Measurements from ENCODE around the gene DDAH1.

DNA sequence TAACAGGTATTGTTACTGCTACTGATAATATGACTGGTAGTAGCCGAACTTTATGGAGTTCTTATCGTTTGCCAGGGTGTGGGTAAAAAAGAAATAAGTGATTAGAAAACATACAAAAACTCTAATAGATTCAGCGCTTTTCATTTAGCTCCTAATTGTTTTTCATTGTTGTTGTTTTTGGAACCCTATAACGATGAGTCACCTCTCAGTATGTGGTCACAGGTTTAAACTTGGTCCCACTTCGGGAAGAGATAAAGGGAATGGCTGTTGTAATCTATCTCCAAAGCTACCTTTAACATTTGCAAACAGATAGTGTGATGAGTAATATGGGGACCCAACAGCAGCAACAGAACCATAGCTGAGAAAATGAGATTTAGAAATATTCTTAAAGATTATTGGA, 125.9 kb downstream of the DDAH1 start:
- TF ChIP-seq, protein P1, sequence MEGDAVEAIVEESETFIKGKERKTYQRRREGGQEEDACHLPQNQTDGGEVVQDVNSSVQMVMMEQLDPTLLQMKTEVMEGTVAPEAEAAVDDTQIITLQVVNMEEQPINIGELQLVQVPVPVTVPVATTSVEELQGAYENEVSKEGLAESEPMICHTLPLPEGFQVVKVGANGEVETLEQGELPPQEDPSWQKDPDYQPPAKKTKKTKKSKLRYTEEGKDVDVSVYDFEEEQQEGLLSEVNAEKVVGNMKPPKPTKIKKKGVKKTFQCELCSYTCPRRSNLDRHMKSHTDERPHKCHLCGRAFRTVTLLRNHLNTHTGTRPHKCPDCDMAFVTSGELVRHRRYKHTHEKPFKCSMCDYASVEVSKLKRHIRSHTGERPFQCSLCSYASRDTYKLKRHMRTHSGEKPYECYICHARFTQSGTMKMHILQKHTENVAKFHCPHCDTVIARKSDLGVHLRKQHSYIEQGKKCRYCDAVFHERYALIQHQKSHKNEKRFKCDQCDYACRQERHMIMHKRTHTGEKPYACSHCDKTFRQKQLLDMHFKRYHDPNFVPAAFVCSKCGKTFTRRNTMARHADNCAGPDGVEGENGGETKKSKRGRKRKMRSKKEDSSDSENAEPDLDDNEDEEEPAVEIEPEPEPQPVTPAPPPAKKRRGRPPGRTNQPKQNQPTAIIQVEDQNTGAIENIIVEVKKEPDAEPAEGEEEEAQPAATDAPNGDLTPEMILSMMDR (IDR thresholded peaks at IDR 0.05) = no peak
- TF ChIP-seq GABPB1 (CRISPR knock-in tag; IDR thresholded peaks at IDR 0.05) (no peak), JUN (CRISPR knock-in tag; IDR thresholded peaks at IDR 0.05) (no peak), OVOL2 (CRISPR knock-in tag; IDR thresholded peaks at IDR 0.05; ENCODE audit: borderline replicate concordance) (no peak), ETV6 (CRISPR knock-in tag; IDR thresholded peaks at IDR 0.05) (no peak), PRDM15 (CRISPR knock-in tag; IDR thresholded peaks at IDR 0.05) (no peak), TEAD4 (CRISPR knock-in tag; IDR thresholded peaks at IDR 0.05) (no peak)
- TF ChIP-seq, protein P2, sequence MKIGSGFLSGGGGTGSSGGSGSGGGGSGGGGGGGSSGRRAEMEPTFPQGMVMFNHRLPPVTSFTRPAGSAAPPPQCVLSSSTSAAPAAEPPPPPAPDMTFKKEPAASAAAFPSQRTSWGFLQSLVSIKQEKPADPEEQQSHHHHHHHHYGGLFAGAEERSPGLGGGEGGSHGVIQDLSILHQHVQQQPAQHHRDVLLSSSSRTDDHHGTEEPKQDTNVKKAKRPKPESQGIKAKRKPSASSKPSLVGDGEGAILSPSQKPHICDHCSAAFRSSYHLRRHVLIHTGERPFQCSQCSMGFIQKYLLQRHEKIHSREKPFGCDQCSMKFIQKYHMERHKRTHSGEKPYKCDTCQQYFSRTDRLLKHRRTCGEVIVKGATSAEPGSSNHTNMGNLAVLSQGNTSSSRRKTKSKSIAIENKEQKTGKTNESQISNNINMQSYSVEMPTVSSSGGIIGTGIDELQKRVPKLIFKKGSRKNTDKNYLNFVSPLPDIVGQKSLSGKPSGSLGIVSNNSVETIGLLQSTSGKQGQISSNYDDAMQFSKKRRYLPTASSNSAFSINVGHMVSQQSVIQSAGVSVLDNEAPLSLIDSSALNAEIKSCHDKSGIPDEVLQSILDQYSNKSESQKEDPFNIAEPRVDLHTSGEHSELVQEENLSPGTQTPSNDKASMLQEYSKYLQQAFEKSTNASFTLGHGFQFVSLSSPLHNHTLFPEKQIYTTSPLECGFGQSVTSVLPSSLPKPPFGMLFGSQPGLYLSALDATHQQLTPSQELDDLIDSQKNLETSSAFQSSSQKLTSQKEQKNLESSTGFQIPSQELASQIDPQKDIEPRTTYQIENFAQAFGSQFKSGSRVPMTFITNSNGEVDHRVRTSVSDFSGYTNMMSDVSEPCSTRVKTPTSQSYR (CRISPR knock-in tag; IDR thresholded peaks at IDR 0.05) = no peak

All from WTC11 (cell line).